Measurements from ENCODE around the gene DNM3.

GRCh38 chr1:172145656-172146055 is 304.4 kb downstream of the DNM3 start:
- TF ChIP-seq POLR2A (IDR thresholded peaks at IDR 0.05; ENCODE audit: low read depth, low read length) (no peak), CTCF (IDR thresholded peaks at IDR 0.05; ENCODE audit: extremely low read depth in 1 of 2, insufficient read depth in 1 of 2, low read depth in 1 of 2, low read length in 2 of 2) (no peak), POLR2AphosphoS5 (IDR thresholded peaks at IDR 0.05; ENCODE audit: insufficient read depth, low read depth, low read length) (no peak), EZH2 (IDR thresholded peaks at IDR 0.05; ENCODE audit: borderline replicate concordance, low read depth, low read length, severe bottlenecking) (no peak)
